ENCODE results near the gene IRAK3. TPM values are rescaled to one million over a fixed set of nuclear protein-coding genes. Genes with fewer than 3 reads are reported as not detected.
"Not testable (repeated sequence)": the region's sequence is repeated elsewhere in the genome, so short reads cannot be mapped to it uniquely, and the experiment has no call there.

The IRAK3 gene
- total RNA-seq, 1 donor from 2014 or later, result 0.81 TPM

GRCh38 chr12:66169221-66170170, 19.5 kb upstream of the IRAK3 start, which contains the start of gene TMBIM4:
TMBIM4 (minus strand) TSS chr12:66169996; CDS start chr12:66169951, 45 bp downstream.
- peak; percentile 32 for TF ChIP-seq CTCF (conservative IDR thresholded peaks at IDR 0.05; ENCODE audit: low read depth, low read length)
- peak; percentile 69 for DNase-seq (ENCODE audit: low read depth)
- H3K4me3 ChIP-seq (ENCODE audit: low read depth, low read length), result peak within 1 kb of the TSS; percentile 79

- no peak for TF ChIP-seq CTCF (conservative IDR thresholded peaks at IDR 0.05; ENCODE audit: low read depth, low read length)
- no peak for DNase-seq (ENCODE audit: low read depth)
- H3K4me3 ChIP-seq (ENCODE audit: low read depth, low read length), result peak overlapping the region; percentile 79
These were observed 18.4 kb upstream of the IRAK3 start for GRCh38 chr12:66170606-66171005.

GRCh38 chr12:66174391-66175325, 14.4 kb upstream of the IRAK3 start:
- not testable (repeated sequence) for H3K4me3 ChIP-seq (ENCODE audit: low read depth, low read length); DNase-seq (ENCODE audit: low read depth)

- no peak overlapping the region for H3K4me3 ChIP-seq (ENCODE audit: low read depth, low read length)
- no peak for DNase-seq (ENCODE audit: low read depth)
- no peak for TF ChIP-seq CTCF (conservative IDR thresholded peaks at IDR 0.05; ENCODE audit: low read depth, low read length)
These were observed 12.7 kb upstream of the IRAK3 start for GRCh38 chr12:66176105-66176900.

- H3K4me3 ChIP-seq (ENCODE audit: low read depth, low read length), result no peak overlapping the region
- no peak for DNase-seq (ENCODE audit: low read depth)
- TF ChIP-seq CTCF (conservative IDR thresholded peaks at IDR 0.05; ENCODE audit: low read depth, low read length), result no peak
These were observed 6.1 kb upstream of the IRAK3 start for GRCh38 chr12:66182956-66183355.

- H3K4me3 ChIP-seq (ENCODE audit: low read depth, low read length); DNase-seq (ENCODE audit: low read depth): not testable (repeated sequence)
These were observed 4.2 kb upstream of the IRAK3 start for GRCh38 chr12:66184822-66185221.

GRCh38 chr12:66187036-66187435, 2.0 kb upstream of the IRAK3 start:
- H3K4me3 ChIP-seq (ENCODE audit: low read depth, low read length), result no peak overlapping the region
- DNase-seq (ENCODE audit: low read depth), result no peak
- TF ChIP-seq CTCF (conservative IDR thresholded peaks at IDR 0.05; ENCODE audit: low read depth, low read length), result no peak
